ENCODE measurements around the gene HMGB4. TPM values are rescaled to one million over a fixed set of nuclear protein-coding genes. Genes with fewer than 3 reads are reported as not detected.

The HMGB4 gene
- total and polyA plus RNA-seq, 4 donors = not detected

DNA sequence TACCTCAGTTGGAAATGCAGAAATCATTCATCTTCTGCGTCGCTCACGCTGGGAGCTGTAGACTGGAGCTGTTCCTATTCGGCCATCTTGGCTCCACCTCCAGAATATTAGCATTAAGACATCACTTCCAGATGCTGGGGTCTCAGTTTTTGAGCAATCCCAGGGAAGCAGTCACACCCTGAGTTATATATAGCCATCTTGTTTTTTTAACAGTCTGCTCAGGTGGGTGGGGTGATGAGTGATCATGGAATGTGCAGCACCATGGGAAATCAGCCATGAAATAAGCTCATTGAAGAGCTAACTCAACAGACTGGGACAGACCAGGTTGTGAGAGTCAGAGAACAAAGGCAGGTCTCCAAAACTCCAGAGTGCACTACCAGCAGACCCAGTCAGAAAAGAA lies 27.0 kb upstream of the HMGB4 start:
- Histone ChIP-seq H3K36me3 (ENCODE audit: control insufficient read depth in 1 of 2, insufficient read depth in 2 of 2, low read length in 1 of 2) (no peaks in the 10 kb centered on the region), H3K27ac (ENCODE audit: low read depth in 1 of 2, low read length in 2 of 2) (no peak overlapping the region), H3K27me3 (ENCODE audit: control insufficient read depth in 1 of 2, insufficient read depth in 2 of 2, low read length in 1 of 2) (no peaks in the 10 kb centered on the region), H3K4me1 (ENCODE audit: control insufficient read depth in 1 of 2, insufficient read depth in 2 of 2, low read length in 2 of 2) (no peaks in the 10 kb centered on the region), H3K9me3 (ENCODE audit: control insufficient read depth, low read length) (no peaks in the 10 kb centered on the region), H3K4me3 (ENCODE audit: low read length in 2 of 2) (no peak overlapping the region)
- ATAC-seq (ENCODE audit: low FRiP score) (no peak), DNase-seq (no peak)
- 90 to 94% methylated on average over 4 of the region's 4 CpGs for WGBS, 2 donors
- intact Hi-C loops (cut with DNase I) = no loop called here

DNA sequence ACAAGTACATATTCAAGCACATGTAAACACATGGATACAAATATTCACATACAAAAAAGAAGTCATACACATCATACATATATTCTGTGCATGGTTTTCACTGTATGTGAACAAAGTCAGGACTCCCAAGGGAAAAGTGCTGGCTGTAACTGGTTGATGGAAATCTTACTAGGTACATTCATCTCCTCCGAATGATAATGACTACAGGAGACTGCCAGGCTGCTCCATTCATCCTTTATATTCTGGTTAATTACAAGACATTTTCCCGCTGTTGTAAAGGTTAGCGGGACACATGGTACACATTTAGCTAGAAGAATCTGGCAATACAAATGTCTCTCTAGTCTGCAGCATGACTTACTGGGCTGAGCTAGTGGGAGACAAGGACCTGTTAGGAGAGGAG lies 26.2 kb upstream of the HMGB4 start:
- Histone ChIP-seq H3K36me3 (ENCODE audit: control insufficient read depth in 1 of 2, insufficient read depth in 2 of 2, low read length in 1 of 2) (no peaks in the 10 kb centered on the region), H3K4me1 (ENCODE audit: control insufficient read depth in 1 of 2, insufficient read depth in 2 of 2, low read length in 2 of 2) (no peaks in the 10 kb centered on the region), H3K27me3 (ENCODE audit: control insufficient read depth in 1 of 2, insufficient read depth in 2 of 2, low read length in 1 of 2) (no peaks in the 10 kb centered on the region), H3K27ac (ENCODE audit: low read depth in 1 of 2, low read length in 2 of 2) (no peak overlapping the region), H3K4me3 (ENCODE audit: low read length in 2 of 2) (no peak overlapping the region), H3K9me3 (ENCODE audit: control insufficient read depth, low read length) (no peaks in the 10 kb centered on the region)
- intact Hi-C loops (cut with DNase I) = no loop called here
- ATAC-seq (ENCODE audit: low FRiP score) (no peak), DNase-seq (no peak)
- WGBS, 2 donors = 90 to 91% methylated on average over 3 of the region's 3 CpGs

DNA sequence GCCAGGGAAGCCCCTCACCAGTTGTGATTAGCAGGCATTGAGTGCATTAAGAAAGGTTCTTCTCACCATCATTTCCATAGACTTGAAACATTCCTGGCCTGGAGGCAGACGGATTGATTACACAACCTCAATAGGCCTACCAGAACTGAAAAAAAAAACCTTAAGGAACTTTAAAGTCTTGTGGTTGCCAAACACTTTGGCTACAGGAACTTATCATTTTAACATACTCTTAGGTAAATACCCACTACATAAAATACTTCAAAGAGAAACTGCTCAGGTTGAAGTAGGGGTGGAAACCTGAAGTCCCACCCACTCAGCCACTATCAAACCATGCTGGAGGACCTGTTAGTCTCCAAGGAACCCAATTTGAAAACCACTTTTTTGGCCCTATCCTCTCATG lies 22.4 kb upstream of the HMGB4 start:
- ATAC-seq (ENCODE audit: low FRiP score) (no peak), DNase-seq (no peak)
- Histone ChIP-seq H3K27ac (ENCODE audit: low read depth in 1 of 2, low read length in 2 of 2) (no peak overlapping the region), H3K36me3 (ENCODE audit: control insufficient read depth in 1 of 2, insufficient read depth in 2 of 2, low read length in 1 of 2) (no peaks in the 10 kb centered on the region), H3K4me1 (ENCODE audit: control insufficient read depth in 1 of 2, insufficient read depth in 2 of 2, low read length in 2 of 2) (no peaks in the 10 kb centered on the region), H3K27me3 (ENCODE audit: control insufficient read depth in 1 of 2, insufficient read depth in 2 of 2, low read length in 1 of 2) (no peaks in the 10 kb centered on the region), H3K4me3 (ENCODE audit: low read length in 2 of 2) (no peak overlapping the region), H3K9me3 (ENCODE audit: control insufficient read depth, low read length) (no peaks in the 10 kb centered on the region)
- intact Hi-C loops (cut with DNase I) = loop anchor here in 1 of 2 donors (10.0 kb wide), 1 partner anchor 173 kb away; no protein-coding TSS in a partner anchor
- 63 to 73% methylated on average over 1 of the region's 1 CpG for WGBS, 2 donors

DNA sequence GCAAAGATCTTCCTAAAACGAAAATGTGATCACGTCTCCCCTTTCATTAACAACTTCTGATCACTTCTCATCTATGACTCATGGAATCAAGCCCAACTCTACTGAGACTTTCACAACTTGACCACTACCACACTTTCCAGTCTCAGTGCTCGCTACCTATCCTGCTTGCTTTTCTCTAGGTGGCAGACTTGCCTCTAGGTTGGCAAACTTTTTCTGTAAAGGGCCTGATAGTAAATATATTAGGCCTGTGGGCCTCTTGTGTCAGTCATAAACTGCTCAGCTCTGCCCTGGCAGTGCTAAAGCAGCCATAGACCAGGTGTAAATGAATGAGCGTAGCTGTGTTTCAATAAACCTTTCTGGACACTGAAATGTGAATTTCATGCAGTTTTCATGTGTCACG lies 21.5 kb upstream of the HMGB4 start:
- H3K4me3 ChIP-seq (ENCODE audit: low read length in 2 of 2) = no peak overlapping the region
- 92% methylated on average over 5 of the region's 5 CpGs for WGBS, 2 donors
- H3K4me1 ChIP-seq (ENCODE audit: control insufficient read depth in 1 of 2, insufficient read depth in 2 of 2, low read length in 2 of 2) = no peaks in the 10 kb centered on the region
- no peak overlapping the region for H3K27ac ChIP-seq (ENCODE audit: low read depth in 1 of 2, low read length in 2 of 2)
- intact Hi-C loops (cut with DNase I) = loop anchor here in 1 of 2 donors (10.0 kb wide), 1 partner anchor 172 kb away; no protein-coding TSS in a partner anchor
- H3K27me3 ChIP-seq (ENCODE audit: control insufficient read depth in 1 of 2, insufficient read depth in 2 of 2, low read length in 1 of 2) = no peaks in the 10 kb centered on the region
- no peaks in the 10 kb centered on the region for H3K9me3 ChIP-seq (ENCODE audit: control insufficient read depth, low read length)
- ATAC-seq (ENCODE audit: low FRiP score) = no peak
- no peak for DNase-seq
- no peaks in the 10 kb centered on the region for H3K36me3 ChIP-seq (ENCODE audit: control insufficient read depth in 1 of 2, insufficient read depth in 2 of 2, low read length in 1 of 2)

- 83 to 87% methylated on average over 5 of the region's 5 CpGs for WGBS, 2 donors
- H3K27me3 ChIP-seq (ENCODE audit: control insufficient read depth in 1 of 2, insufficient read depth in 2 of 2, low read length in 1 of 2) = no peaks in the 10 kb centered on the region
- ATAC-seq (ENCODE audit: low FRiP score) = no peak
These were observed 19.7 kb upstream of the HMGB4 start for GRCh38 chr1:33844166-33844565.

DNA sequence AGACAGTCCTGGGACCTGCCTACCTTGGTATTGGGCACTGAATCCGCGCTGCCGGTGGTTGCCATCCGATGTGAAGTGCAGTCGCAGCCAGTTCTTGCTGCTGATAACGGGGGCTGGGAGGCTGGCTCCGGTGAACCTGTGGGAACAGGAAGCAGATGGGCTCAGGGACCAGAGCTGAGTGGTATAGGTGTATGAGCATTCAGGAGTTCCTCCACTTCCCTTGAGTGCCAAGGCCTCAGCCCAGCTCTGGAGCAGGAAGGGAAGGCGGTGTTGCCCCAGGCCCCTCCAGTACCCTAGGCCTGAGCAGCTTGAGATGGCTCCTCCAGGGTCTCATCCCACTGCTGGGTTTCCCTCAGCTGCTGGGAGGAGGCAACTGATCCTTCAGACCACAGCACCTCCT lies 17.0 kb upstream of the HMGB4 start:
- H3K27ac ChIP-seq (ENCODE audit: low read depth in 1 of 2, low read length in 2 of 2) = no peak overlapping the region
- ATAC-seq (ENCODE audit: low FRiP score) (no peak), DNase-seq (peak in 1 of 2 donors; percentile 76)
- no peaks in the 10 kb centered on the region for H3K9me3 ChIP-seq (ENCODE audit: control insufficient read depth, low read length)
- intact Hi-C loops (cut with DNase I) = loop anchor here in 1 of 2 donors (10.0 kb wide), 1 partner anchor 168 kb away; no protein-coding TSS in a partner anchor
- H3K4me1 ChIP-seq (ENCODE audit: control insufficient read depth in 1 of 2, insufficient read depth in 2 of 2, low read length in 2 of 2) = no peaks in the 10 kb centered on the region
- no peaks in the 10 kb centered on the region for H3K27me3 ChIP-seq (ENCODE audit: control insufficient read depth in 1 of 2, insufficient read depth in 2 of 2, low read length in 1 of 2)
- no peak overlapping the region for H3K4me3 ChIP-seq (ENCODE audit: low read length in 2 of 2)
- H3K36me3 ChIP-seq (ENCODE audit: control insufficient read depth in 1 of 2, insufficient read depth in 2 of 2, low read length in 1 of 2) = no peaks in the 10 kb centered on the region
- WGBS, 2 donors = 91 to 97% methylated on average over 8 of the region's 8 CpGs

More at GRCh38 chr1:33844166-33844565, 19.7 kb upstream of the HMGB4 start:
- no peak overlapping the region for H3K4me3 ChIP-seq (ENCODE audit: low read length in 2 of 2)
- DNase-seq = no peak
- no peaks in the 10 kb centered on the region for H3K9me3 ChIP-seq (ENCODE audit: control insufficient read depth, low read length)
- H3K4me1 ChIP-seq (ENCODE audit: control insufficient read depth in 1 of 2, insufficient read depth in 2 of 2, low read length in 2 of 2) = no peaks in the 10 kb centered on the region
- no peak overlapping the region for H3K27ac ChIP-seq (ENCODE audit: low read depth in 1 of 2, low read length in 2 of 2)
- no peaks in the 10 kb centered on the region for H3K36me3 ChIP-seq (ENCODE audit: control insufficient read depth in 1 of 2, insufficient read depth in 2 of 2, low read length in 1 of 2)
- intact Hi-C loops (cut with DNase I) = loop anchor here in 1 of 2 donors (10.0 kb wide), 1 partner anchor 171 kb away; no protein-coding TSS in a partner anchor

- intact Hi-C loops (cut with DNase I) = loop anchor here in 1 of 2 donors (10.0 kb wide), 1 partner anchor 166 kb away; no protein-coding TSS in a partner anchor
- 47 to 59% methylated on average over 4 of the region's 4 CpGs for WGBS, 2 donors
- Histone ChIP-seq H3K4me3 (ENCODE audit: low read length in 2 of 2) (no peak overlapping the region), H3K4me1 (ENCODE audit: control insufficient read depth in 1 of 2, insufficient read depth in 2 of 2, low read length in 2 of 2) (no peaks in the 10 kb centered on the region), H3K27me3 (ENCODE audit: control insufficient read depth in 1 of 2, insufficient read depth in 2 of 2, low read length in 1 of 2) (no peaks in the 10 kb centered on the region), H3K36me3 (ENCODE audit: control insufficient read depth in 1 of 2, insufficient read depth in 2 of 2, low read length in 1 of 2) (no peaks in the 10 kb centered on the region), H3K27ac (ENCODE audit: low read depth in 1 of 2, low read length in 2 of 2) (no peak overlapping the region), H3K9me3 (ENCODE audit: control insufficient read depth, low read length) (no peaks in the 10 kb centered on the region)
- no peak for ATAC-seq (ENCODE audit: low FRiP score)
- no peak for DNase-seq
These were observed 15.5 kb upstream of the HMGB4 start for GRCh38 chr1:33848205-33848937.

GRCh38 chr1:33849211-33849610 lies 14.7 kb upstream of the HMGB4 start:
- no peaks in the 10 kb centered on the region for H3K9me3 ChIP-seq (ENCODE audit: control insufficient read depth, low read length)
- no peak overlapping the region for H3K4me3 ChIP-seq (ENCODE audit: low read length in 2 of 2)
- DNase-seq = no peak
- H3K27me3 ChIP-seq (ENCODE audit: control insufficient read depth in 1 of 2, insufficient read depth in 2 of 2, low read length in 1 of 2) = no peaks in the 10 kb centered on the region
- 81 to 86% methylated on average over 1 of the region's 1 CpG for WGBS, 2 donors
- ATAC-seq (ENCODE audit: low FRiP score) = no peak
- intact Hi-C loops (cut with DNase I) = loop anchor here in 1 of 2 donors (10.0 kb wide), 1 partner anchor 166 kb away; no protein-coding TSS in a partner anchor
- no peaks in the 10 kb centered on the region for H3K4me1 ChIP-seq (ENCODE audit: control insufficient read depth in 1 of 2, insufficient read depth in 2 of 2, low read length in 2 of 2)
- no peak overlapping the region for H3K27ac ChIP-seq (ENCODE audit: low read depth in 1 of 2, low read length in 2 of 2)
- H3K36me3 ChIP-seq (ENCODE audit: control insufficient read depth in 1 of 2, insufficient read depth in 2 of 2, low read length in 1 of 2) = no peaks in the 10 kb centered on the region

DNA sequence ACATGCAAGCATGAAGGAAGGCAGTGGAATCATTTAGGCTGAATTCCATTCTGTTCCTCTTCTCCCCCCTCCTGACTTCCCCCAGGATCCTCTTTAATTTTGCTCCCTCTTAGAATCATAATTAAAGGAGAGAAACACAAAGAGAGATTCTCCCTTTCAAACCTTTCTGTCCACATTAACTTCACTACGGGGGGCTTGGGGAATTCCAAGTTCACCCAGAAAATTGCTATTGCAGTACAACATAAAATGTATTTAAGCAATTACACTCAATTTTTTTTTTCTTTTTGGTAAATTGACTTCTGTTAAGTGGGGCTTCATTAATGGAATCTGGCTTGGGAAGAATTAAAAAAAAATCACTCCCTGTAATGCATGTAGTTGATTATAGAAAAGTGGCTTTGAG lies 13.4 kb upstream of the HMGB4 start:
- DNase-seq (no peak), ATAC-seq (ENCODE audit: low FRiP score) (no peak)
- no peaks in the 10 kb centered on the region for H3K4me1 ChIP-seq (ENCODE audit: control insufficient read depth in 1 of 2, insufficient read depth in 2 of 2, low read length in 2 of 2)
- 77 to 90% methylated on average over 1 of the region's 1 CpG for WGBS, 2 donors
- H3K36me3 ChIP-seq (ENCODE audit: control insufficient read depth in 1 of 2, insufficient read depth in 2 of 2, low read length in 1 of 2) = no peaks in the 10 kb centered on the region
- intact Hi-C loops (cut with DNase I) = no loop called here
- H3K27ac ChIP-seq (ENCODE audit: low read depth in 1 of 2, low read length in 2 of 2) = no peak overlapping the region
- H3K27me3 ChIP-seq (ENCODE audit: control insufficient read depth in 1 of 2, insufficient read depth in 2 of 2, low read length in 1 of 2) = peaks cover 0 to under 1% of the 10 kb centered on the region in 2 donors
- no peaks in the 10 kb centered on the region for H3K9me3 ChIP-seq (ENCODE audit: control insufficient read depth, low read length)
- H3K4me3 ChIP-seq (ENCODE audit: low read length in 2 of 2) = no peak overlapping the region

All from aorta (tissue), 5 donors.